Amygdala (tissue), 56 donors: Measurements from ENCODE around the gene OR7C1.
"Not testable (repeated sequence)": the region's sequence is repeated elsewhere in the genome, so short reads cannot be mapped to it uniquely, and the experiment has no call there.

Source experiments
- DNase-seq, 56 donors: peaks; one replicate each; lab custom pipeline; 2025; lab: John Stamatoyannopoulos, UW

The OR7C1 gene

GRCh38 chr19:14835011-14835410, at the start of gene OR7C1, which contains the start of gene OR7A5:
OR7C1 (minus strand) TSS chr19:14835185; CDS start chr19:14800136, 35,049 bp downstream.
OR7A5 (minus strand) TSS chr19:14835185; CDS start chr19:14828241, 6,944 bp downstream.
- peak in 4 of 56 donors; percentile 0 to 17 (median 7) for DNase-seq

GRCh38 chr19:14871619-14872230, 36.7 kb upstream of the OR7C1 start:
- DNase-seq, result no peak

DNA sequence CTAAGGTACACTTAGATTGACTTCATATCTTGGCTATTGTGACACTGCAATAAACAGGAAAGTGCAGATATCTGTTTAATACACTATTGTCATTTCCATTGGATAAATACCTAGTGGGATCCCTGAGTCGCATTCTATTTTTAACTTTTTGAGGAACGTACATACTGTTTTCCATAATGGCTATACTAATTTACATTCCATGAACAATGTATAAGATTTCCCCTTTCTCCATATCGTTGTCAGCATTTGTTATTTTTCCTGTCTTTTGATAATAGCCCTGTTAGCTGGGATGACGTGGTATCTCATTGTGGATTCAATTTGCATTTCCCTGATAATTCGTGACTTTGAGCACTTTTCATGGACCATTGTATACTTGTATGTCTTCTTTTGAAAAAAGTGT, 33.5 kb upstream of the OR7C1 start:
- no peak for DNase-seq

DNA sequence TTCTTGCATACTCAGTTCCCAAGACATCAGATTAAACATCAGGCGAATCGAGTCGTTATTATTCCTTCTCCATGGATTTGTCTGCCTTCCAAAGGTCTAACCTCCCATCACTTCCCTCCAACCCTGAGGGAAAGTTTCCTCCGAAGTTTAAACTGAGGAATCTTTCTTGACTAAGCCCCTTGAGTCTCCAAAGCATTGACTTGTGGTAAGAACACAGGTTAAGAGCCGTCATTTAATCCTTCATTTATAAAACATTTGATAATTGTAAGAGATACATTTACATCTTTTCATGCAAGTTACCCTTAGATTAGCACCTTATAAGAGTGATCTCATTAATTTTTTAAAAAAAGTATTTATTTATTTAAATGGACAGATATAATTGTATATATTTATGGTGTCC, 13.8 kb upstream of the OR7C1 start, which contains the start of gene OR7A10:
Gene OR7A10 (minus strand): TSS at position 101 of the 400 bp plus-strand sequence. CDS start 7,045 bp downstream, outside the sequence.
- no peak for DNase-seq

DNA sequence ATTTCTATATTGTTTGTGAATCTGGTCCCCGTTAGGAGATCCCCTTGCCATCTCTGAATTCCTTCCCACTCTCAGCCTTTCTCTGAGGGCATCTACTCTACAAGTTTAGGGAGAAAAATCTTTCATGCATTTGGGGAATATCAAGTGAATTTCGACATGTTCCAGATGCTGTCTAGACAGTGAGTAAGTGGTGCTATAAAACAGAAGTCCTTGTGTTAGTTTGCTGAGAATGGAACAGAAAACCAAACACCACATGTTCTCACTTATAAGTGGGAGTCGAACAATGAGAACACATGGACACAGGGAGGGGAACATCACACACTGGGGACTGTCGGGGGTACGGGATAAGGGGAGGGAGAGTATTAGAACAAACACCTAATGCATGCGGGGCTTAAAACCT, 8.6 kb upstream of the OR7C1 start:
- DNase-seq, result no peak

DNA sequence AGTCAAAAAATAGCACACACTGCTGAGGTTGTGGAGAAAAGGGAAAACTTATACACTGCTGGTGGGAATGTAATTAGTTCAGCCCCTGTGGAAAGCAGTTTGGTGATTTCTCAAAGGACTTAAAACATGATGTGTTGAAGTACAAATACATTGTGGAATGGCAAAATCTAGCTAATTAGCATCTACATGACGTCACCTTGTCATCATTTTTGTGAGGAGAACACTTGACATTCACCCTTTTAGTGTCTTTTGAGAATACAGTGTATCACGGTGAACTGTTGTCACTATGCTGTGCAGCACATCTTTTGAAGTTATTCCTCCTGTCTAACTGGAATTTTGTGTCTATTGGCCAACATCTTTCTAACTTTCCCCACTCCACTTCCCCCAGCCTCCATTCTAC, 8.2 kb upstream of the OR7C1 start:
- DNase-seq, result no peak

DNA sequence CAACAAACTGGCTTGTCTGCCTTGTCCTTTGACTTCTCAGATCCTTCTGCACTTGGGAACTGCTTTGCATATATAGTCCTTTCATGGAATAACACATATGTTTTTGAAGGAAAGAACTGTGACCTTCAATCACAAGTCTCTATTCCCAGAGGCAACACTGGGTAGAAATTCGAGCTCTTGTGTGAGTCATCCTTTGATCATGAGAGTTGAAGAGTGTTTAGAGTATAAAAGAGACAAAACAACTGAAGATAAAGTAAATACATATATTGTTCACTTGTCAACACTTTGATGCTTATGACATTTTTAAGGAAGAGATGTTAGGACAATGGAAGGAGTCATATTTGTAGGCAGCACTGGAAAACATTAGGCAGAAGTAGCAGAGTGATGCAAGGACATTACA, 5.2 kb upstream of the OR7C1 start:
- no peak for DNase-seq

DNA sequence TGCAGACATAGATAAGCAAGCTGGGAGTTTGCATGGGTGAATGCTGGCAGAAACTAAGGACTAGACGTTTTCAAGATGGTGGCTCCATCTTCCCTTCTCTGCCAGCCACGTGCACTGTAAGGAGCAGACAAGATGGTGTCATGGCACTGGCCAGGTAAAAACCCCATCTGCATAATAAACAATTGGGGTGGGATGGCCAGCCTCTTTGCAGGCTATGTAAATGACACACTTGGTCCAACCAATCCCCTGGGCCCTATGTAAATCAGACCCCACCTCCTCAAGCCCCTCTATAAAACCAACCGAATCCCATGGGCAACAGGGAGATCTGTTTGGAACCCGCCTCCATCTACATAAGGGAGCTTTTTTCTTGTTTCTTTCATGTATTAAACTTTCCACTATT, 2.4 kb upstream of the OR7C1 start:
- DNase-seq, result no peak

DNA sequence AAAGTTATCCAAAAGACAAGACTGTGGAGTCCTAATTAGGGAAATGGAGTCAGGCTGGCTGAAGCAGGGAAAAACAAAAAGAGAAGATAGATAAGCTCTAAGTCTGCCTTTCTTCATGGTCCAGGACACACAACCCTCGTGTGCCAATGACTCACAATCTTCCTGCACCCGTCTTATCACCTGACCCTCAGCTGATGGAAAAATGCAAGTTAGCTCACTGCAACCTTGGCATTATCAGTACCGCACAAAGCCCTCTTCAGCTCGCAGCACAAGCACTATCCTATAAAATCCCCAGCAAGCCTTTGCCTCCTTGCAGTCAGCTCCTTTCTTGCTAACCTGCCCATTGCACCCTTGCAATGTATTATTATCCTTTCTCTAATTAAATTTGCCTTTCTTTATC, 4.3 kb downstream of the OR7C1 start:
- DNase-seq, result no peak

DNA sequence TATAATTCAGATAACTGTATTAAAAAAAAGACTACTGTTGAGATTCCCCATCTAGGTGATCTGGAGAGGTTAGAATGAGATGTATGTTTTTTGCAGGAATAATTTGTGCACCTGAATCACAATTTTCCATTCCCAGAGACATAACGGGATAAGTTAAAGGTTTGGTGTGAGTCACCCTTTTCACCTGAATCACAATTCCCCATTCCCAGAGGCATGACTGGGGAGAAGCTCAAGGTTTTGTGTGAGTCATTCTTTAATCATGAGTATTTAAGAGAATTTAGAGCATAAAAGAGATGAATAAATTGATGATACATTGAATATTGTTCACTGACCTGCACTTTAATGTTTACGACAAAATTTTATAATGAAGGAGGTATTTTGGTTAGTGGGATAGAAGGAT, 9.0 kb downstream of the OR7C1 start:
- DNase-seq, result no peak

- no peak for DNase-seq
Observed at GRCh38 chr19:14821937-14822336, 13.0 kb downstream of the OR7C1 start.

GRCh38 chr19:14818588-14818987, 16.4 kb downstream of the OR7C1 start:
- DNase-seq, result no peak

DNA sequence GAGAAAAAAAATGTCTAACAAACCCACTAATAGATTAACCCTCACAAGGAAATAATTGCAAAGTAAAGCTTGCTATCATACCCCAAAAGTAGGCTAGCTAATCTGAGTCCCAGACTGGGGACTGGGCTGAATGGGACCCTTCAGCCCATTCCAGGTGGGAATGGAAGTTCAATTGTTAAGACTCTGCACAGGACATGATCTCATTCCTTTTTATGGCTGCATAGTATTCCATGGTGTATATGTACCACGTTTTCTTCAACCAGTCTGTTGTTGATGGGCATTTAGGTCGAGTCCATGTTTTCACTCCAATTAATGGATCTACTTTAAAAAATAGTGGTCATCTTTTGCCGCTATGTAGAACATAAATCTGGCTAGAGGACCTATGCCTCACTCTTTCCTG, 17.9 kb downstream of the OR7C1 start:
- no peak for DNase-seq

DNA sequence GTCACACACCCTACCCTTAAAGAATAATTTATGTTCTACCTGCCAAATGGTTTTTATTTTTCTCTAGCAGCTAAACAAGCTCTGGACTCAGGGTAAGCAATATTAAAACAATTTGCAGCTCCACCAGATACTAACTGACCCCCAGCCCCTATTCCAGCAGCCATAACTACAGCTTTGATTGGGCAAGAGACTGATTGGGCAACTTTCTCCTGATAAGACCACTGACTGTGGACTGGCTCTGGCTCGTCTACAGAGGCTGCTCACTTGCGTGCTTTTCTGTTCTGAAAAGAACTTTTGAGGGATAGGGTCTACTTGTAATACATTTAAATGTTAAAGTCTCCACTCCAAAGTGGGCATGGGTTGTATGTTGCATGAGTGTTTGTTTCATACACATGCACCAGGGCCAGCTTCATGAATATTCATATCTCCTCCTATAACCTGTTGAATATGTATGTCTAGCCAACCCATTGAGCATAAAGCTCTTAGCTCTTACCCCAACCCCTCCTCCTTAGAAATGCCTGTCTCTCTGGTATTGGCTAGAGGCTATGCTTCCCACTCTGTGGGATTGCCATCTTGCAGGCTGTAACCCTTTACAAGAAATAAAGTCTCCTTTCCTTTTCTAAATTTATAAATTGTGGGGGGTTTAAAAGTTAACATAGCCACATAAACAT, 19.9 kb downstream of the OR7C1 start:
- no peak for DNase-seq

- DNase-seq, result no peak
Observed at GRCh38 chr19:14809272-14810057, 25.5 kb downstream of the OR7C1 start.

DNA sequence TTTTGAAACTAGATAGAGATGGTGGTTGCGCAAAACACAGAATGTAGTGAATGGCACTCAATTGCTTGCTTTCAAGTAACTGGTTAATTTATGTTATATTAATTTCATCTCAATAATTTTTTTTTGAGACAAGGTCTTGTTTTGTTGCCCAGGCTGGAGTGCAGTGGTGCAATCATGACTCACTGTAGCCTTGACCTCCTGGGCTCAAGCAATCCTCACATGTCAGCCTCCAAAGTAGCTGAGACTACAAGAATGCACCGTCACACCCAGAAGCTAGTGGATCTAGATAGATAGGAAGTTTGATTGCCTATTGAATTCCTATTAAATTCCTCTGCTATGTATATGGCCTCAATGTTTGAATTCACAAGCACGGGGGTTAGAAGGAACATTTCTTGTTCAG, 30.2 kb downstream of the OR7C1 start:
- DNase-seq, result no peak

DNA sequence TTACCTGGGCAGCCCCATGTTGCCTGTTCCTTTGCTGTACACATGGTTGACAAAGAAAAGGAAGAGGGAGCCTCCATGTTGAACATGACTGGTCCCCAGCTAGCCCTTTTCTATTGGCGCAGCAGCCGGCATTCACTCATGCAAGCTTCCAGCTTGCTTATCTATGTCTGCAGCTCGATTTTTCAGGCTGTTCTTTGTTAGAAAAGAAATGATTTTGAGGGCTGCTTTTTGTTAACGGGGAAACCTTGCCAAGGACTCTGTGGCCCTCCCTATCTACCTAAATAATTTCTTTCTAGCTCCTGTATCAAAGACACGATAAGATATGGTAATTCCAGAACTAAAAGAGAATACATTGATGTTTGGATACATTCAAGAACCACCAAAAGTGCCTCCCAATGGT, 36.2 kb downstream of the OR7C1 start:
- DNase-seq, result no peak

- DNase-seq, result no peak
Observed at GRCh38 chr19:14796021-14796420, 39.0 kb downstream of the OR7C1 start.

- no peak for DNase-seq
Observed at GRCh38 chr19:14795078-14795721, 39.8 kb downstream of the OR7C1 start.

DNA sequence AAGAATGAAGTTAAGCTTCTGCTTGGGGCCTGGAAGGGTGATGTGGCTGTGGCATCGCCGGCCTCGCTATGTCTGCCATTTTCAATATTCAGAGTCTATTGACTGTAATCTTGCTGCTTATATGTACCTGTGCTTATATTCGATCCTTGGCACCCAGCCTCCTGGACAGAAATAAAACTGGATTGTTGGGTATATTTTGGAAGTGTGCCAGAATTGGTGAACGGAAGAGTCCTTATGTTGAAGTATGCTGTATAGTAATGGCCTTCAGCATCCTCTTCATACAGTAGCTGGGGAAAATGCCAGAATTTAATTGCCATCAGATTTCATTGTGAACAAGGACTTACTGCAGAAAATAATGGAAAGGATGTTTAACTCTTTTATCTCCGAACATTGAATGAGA, 42.7 kb downstream of the OR7C1 start:
- not testable (repeated sequence) for DNase-seq

- peak in 8 of 56 donors; percentile 1 to 11 (median 4) for DNase-seq
Observed at GRCh38 chr19:14786421-14786851, 48.5 kb downstream of the OR7C1 start.
